HepG2 (cell line): ENCODE data around the gene HENMT1. TPM values are rescaled to one million over a fixed set of nuclear protein-coding genes. Genes with fewer than 3 reads are reported as not detected.

Experiments used
- ATAC-seq: fragments of 200-7000 bp; cut with Tn5 transposase; 3 replicates; pipeline ENCODE4 v1.9.1; 2020; ENCODE audit warnings: mild to moderate bottlenecking, moderate library complexity
- BruUV-seq: library from RNA; stranded (reverse); fragments of 400-500 nt; replicated peaks from 2 replicates; lab custom pipeline; 2021; lab: Mats Ljungman, UMichigan
- CTCF ChIA-PET: fragments of 300-600 bp; formaldehyde crosslinking; extraction: SDS; loops from one replicate; lab custom pipeline; 2021; ENCODE audit warnings: low total read pairs, inconsistent platforms, low intra/inter-chr PET ratio; lab: Yijun Ruan, JAX
- POLR2A ChIA-PET: fragments of 350-600 bp; sonication (Branson Sonifier 250); formaldehyde crosslinking; loops from one replicate; lab custom pipeline; 2020; ENCODE audit warnings: antibody characterized with exemption, inconsistent platforms; lab: Yijun Ruan, JAX
- DNase-seq: peaks from one replicate; pipeline ENCODE4 v3.0.0-alpha.2; 2015; ENCODE audit warnings: low spot score
- FAIRE-seq: peaks from 3 replicates; lab custom pipeline; 2011; peaks lifted over from hg19 to GRCh38; lab: Jason Lieb, UNC
- H2AFZ ChIP-seq: one replicate; pipeline ENCODE4 v1.6.1; 2011; ENCODE audit warnings: low read length, inconsistent platforms
- H3K27ac ChIP-seq: fragments of 300-600 bp; 3 replicates; pipeline ENCODE4 v1.8.0; 2011; ENCODE audit warnings: mixed run types, mild to moderate bottlenecking, mixed read lengths, low read length, inconsistent platforms; ENCODE audit not compliant: insufficient read depth; ENCODE audit errors: extremely low read length
- H3K27me3 ChIP-seq, 2 experiments: fragments of 200-600 bp in 1 of 2; 2 replicates in 1 of 2; 3 replicates in 1 of 2; pipeline versions ENCODE4 v1.6.0 to v1.8.0; 2011; ENCODE audit warnings: low read length in 2 of 2, mild to moderate bottlenecking in 2 of 2, moderate library complexity in 2 of 2, inconsistent platforms in 1 of 2; ENCODE audit not compliant: insufficient read depth in 2 of 2, control insufficient read depth in 1 of 2
- H3K36me3 ChIP-seq, 2 experiments: fragments of 200-600 bp in 1 of 2; replicated peaks in 1 of 2; 2 replicates in 1 of 2; 3 replicates in 1 of 2; pipeline versions ENCODE4 v1.5.1 to v1.8.0; 2011; ENCODE audit warnings: low read length in 2 of 2, inconsistent platforms in 1 of 2; ENCODE audit not compliant: insufficient read depth in 2 of 2, control insufficient read depth in 1 of 2
- H3K4me1 ChIP-seq: 2 replicates; pipeline ENCODE4 v1.5.1; 2012; ENCODE audit warnings: low read length, inconsistent platforms; ENCODE audit not compliant: insufficient read depth
- H3K4me2 ChIP-seq: 2 replicates; pipeline ENCODE4 v1.6.0; 2011; ENCODE audit warnings: low read depth, low read length, inconsistent platforms
- H3K4me3 ChIP-seq, 3 experiments: fragments of 200-600 bp in 1 of 3; sonication (generic), shearing (Covaris generic) in 1 of 3; replicated peaks in 1 of 3; 2 replicates each; pipeline ENCODE4 v1.5.1; 2011 to 2016; ENCODE audit warnings: low read length in 3 of 3, inconsistent platforms in 2 of 3, low read depth in 2 of 3, mild to moderate bottlenecking in 2 of 3, control low read depth in 1 of 3, mixed read lengths in 1 of 3; ENCODE audit not compliant: insufficient read depth in 1 of 3
- H3K79me2 ChIP-seq: one replicate; pipeline ENCODE4 v1.6.1; 2011; ENCODE audit warnings: low read length, inconsistent platforms; ENCODE audit not compliant: insufficient read depth
- H3K9ac ChIP-seq: 2 replicates; pipeline ENCODE4 v1.6.0; 2011; ENCODE audit warnings: mild to moderate bottlenecking, low read depth, low read length, inconsistent platforms; ENCODE audit not compliant: insufficient read depth
- H3K9me3 ChIP-seq: 2 replicates; pipeline ENCODE4 v1.5.1; 2012; ENCODE audit warnings: mild to moderate bottlenecking, low read length
- H4K20me1 ChIP-seq: 2 replicates; pipeline ENCODE4 v1.6.0; 2011; ENCODE audit warnings: inconsistent platforms, mild to moderate bottlenecking, low read length, moderate library complexity; ENCODE audit not compliant: insufficient read depth
- BCLAF1 ChIP-seq: fragments of 450-650 bp; IDR thresholded peaks from 2 replicates; pipeline ENCODE4 v1.6.1; 2017; ENCODE audit warnings: mild to moderate bottlenecking
- BRCA1 ChIP-seq: sonication (generic); formaldehyde crosslinking; IDR thresholded peaks from 2 replicates; pipeline ENCODE4 v1.4.0; 2020; ENCODE audit warnings: missing genetic modification reagents
- MLLT10 ChIP-seq: sonication (generic); formaldehyde crosslinking; IDR thresholded peaks from 2 replicates; pipeline ENCODE4 v1.4.0; 2020; ENCODE audit warnings: missing genetic modification reagents
- NFAT5 ChIP-seq: sonication (generic); formaldehyde crosslinking; IDR thresholded peaks from 2 replicates; pipeline ENCODE4 v1.4.0; 2020; ENCODE audit warnings: missing genetic modification reagents
- ONECUT2 ChIP-seq: sonication (generic); formaldehyde crosslinking; IDR thresholded peaks from 2 replicates; pipeline ENCODE4 v1.4.0; 2020; ENCODE audit warnings: missing genetic modification reagents
- TARDBP ChIP-seq: sonication (generic); formaldehyde crosslinking; IDR thresholded peaks from 2 replicates; pipeline ENCODE4 v1.8.0; 2022; ENCODE audit warnings: mild to moderate bottlenecking, missing genetic modification reagents
- ZNF138 ChIP-seq: sonication (generic); formaldehyde crosslinking; IDR thresholded peaks from 2 replicates; pipeline ENCODE4 v1.5.0; 2020; ENCODE audit warnings: mild to moderate bottlenecking, low read depth, missing genetic modification reagents
- ZNF180 ChIP-seq: sonication (generic); formaldehyde crosslinking; IDR thresholded peaks from 2 replicates; pipeline ENCODE4 v1.4.0; 2020; ENCODE audit warnings: low read depth, missing genetic modification reagents, borderline replicate concordance
- ZNF543 ChIP-seq: sonication (generic); formaldehyde crosslinking; IDR thresholded peaks from 2 replicates; pipeline ENCODE4 v1.4.0; 2020; ENCODE audit warnings: mild to moderate bottlenecking, missing genetic modification reagents
- ZNF546 ChIP-seq: sonication (generic); formaldehyde crosslinking; conservative IDR thresholded peaks from 2 replicates; pipeline ENCODE4 v1.8.1; 2023; ENCODE audit warnings: mild to moderate bottlenecking, missing genetic modification reagents
- ZNF784 ChIP-seq: sonication (generic); formaldehyde crosslinking; IDR thresholded peaks from 2 replicates; pipeline ENCODE4 v1.5.1; 2020; ENCODE audit warnings: missing genetic modification reagents, mild to moderate bottlenecking, borderline replicate concordance
- ZSCAN29 ChIP-seq: sonication (generic); formaldehyde crosslinking; conservative IDR thresholded peaks from 2 replicates; pipeline ENCODE4 v1.4.0; 2020; ENCODE audit warnings: mild to moderate bottlenecking, missing genetic modification reagents
- whole genome bisulfite sequencing: methylation state at CpG from one replicate; pipeline ENCODE4 v1.1.6; 2017; ENCODE audit warnings: low lambda C conversion rate; 5-methylcytosine and 5-hydroxymethylcytosine counted together
- in situ Hi-C: cut with HindIII; loops from 2 replicates; pipeline ENCODE4 v1.10.0; 2017; ENCODE audit warnings: low pct_unique_long_range_greater_than_20kb; ENCODE audit not compliant: extremely low pct_ligation_motif_present
- intact Hi-C: fragments of 100-400 bp; cut with micrococcal nuclease; formaldehyde crosslinking; loops from one replicate; pipeline ENCODE4 v1.10.0; 2022; ENCODE audit not compliant: unreplicated experiment
- polyA plus RNA-seq, 8 experiments: library from polyadenylated mRNA; depleted of rRNA in 3 of 8; stranded (reverse) in 7 of 8; unstranded in 1 of 8; fragments of >200 nt; fragmentation: Illumina TruSeq in 4 of 8; extraction: Trizol in 4 of 8; gene quantifications; 2 replicates each; pipeline versions ENCODE4 v1.2.1 to v1.2.3, GENCODE V29; 2011 to 2016; ENCODE audit warnings: low read depth in 4 of 8, missing spikeins in 1 of 8, mixed read lengths in 1 of 8; ENCODE audit not compliant: insufficient read depth in 1 of 8
- total RNA-seq, 5 experiments: library from RNA; depleted of rRNA; stranded (reverse); fragments of >200 nt; fragmentation: Illumina TruSeq; extraction: Trizol; gene quantifications; 2 replicates each; pipeline ENCODE4 v1.2.3, GENCODE V29; 2016; ENCODE audit warnings: low read depth in 1 of 5

Gene HENMT1
- total and polyA plus RNA-seq, 2 of the 13 experiments (the other 11 are each of a cell fraction or from before 2014, with no cell fraction given), result not detected

- Histone ChIP-seq H3K79me2 (peaks cover 48% of the 10 kb centered on the region), H2AFZ (no peak overlapping the region), H4K20me1 (peaks cover 25% of the 10 kb centered on the region), H3K36me3 (peaks cover 9 to 27% of the 10 kb centered on the region in 2 experiments; a peak in 4 of 5 replicates), H3K4me2 (peak overlapping the region; percentile 81), H3K4me1 (peaks cover 36% of the 10 kb centered on the region), H3K9me3 (no peaks in the 10 kb centered on the region), H3K4me3 (peak overlapping the region; percentile 87 to 95 (median 93)), H3K27ac (peak overlapping the region; percentile 94), H3K27me3 (no peaks in the 10 kb centered on the region; a peak in 1 of 5 replicates), H3K9ac (peak overlapping the region; percentile 89)
- DNase-seq (peak; percentile 65), FAIRE-seq (peak; percentile 50), ATAC-seq (peak; percentile 69)
- CTCF ChIA-PET, result no interaction called here
- 0% methylated on average over 25 of the region's 36 CpGs for WGBS
- POLR2A ChIA-PET, result interaction anchor here (0.6 to 2.1 kb wide), 16 partner anchors 9 to 493 kb away, joined by 3 to 28 read pairs (median 4); partner anchors contain the start of genes EEIG2, GPSM2 and SLC25A24
- in situ Hi-C loops, result no loop called here
- intact Hi-C loops, result loop anchor here (1.0 to 5.0 kb wide), 3 partner anchors 46 to 131 kb away; partner anchors contain the start of genes EEIG2 and STXBP3
- BruUV-seq, result no TSS peak
- 0 out of 2 replicates have a peak, but pooled peaks have one; percentile 9 for TF ChIP-seq ZNF784
- TF ChIP-seq ONECUT2 (CRISPR knock-in tag), result no peak
- TF ChIP-seq MLLT10 (CRISPR knock-in tag), result no peak
- TF ChIP-seq ZNF138 (CRISPR knock-in tag), result no peak
- TF ChIP-seq ZNF543 (CRISPR knock-in tag), result no peak
- no peak; the same call in 1 of the 2 replicates for TF ChIP-seq TARDBP (CRISPR knock-in tag)
- TF ChIP-seq BRCA1, result no peak
- no peak; the same call in 1 of the 2 replicates for TF ChIP-seq NFAT5 (CRISPR knock-in tag)
- no peak for TF ChIP-seq ZSCAN29 (CRISPR knock-in tag)
- no peak for TF ChIP-seq ZNF546 (CRISPR knock-in tag)
- TF ChIP-seq ZNF180, result no peak
- no peak for TF ChIP-seq BCLAF1
Observed at GRCh38 chr1:108692724-108693655, 32.1 kb upstream of the HENMT1 start.
